ENCODE measurements around the gene GAK. TPM values are rescaled to one million over a fixed set of nuclear protein-coding genes. Genes with fewer than 3 reads are reported as not detected.

The GAK gene
- total RNA-seq, 2 donors from 2014 or later = 168 to 234 TPM

DNA sequence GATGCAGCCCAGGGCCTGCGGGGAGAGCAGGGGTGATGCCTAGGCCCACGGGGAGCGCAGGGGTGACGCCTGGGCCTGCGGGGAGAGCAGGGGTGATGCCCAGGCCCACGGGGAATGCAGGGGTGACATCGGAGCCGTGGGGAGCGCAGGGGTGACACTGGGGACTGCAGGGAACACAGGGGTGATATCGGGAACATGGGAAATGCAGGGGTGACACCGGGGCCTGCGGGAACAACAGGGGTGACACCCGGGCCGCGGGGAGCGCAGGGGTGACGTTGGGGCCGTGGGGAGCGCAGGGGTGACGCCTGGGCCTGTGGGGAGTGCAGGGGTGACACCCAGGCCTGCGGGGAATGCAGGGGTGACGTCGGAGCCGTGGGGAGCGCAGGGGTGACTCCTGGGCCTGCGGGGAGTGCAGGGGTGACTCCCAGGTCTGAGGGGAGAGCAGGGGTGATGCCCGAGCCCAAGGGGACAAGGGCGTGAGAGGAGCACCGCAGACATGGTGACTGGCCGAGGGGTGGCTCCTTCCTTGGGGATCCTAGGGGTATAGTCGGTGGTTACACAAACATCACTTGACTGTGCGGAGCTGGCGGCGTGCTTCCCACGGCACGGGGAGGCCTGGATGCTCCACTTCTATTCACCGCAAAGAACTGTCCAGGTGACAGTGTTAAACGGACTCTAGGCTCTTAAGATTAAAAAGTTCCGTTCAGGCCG is 38.0 kb downstream of the GAK start:
- H3K27me3 Mint-ChIP-seq = no peaks in the 10 kb centered on the region
- ATAC-seq = no peak
- DNase-seq (ENCODE audit: low spot score) = no peak
- H3K36me3 Mint-ChIP-seq = no peaks in the 10 kb centered on the region
- no peaks in the 10 kb centered on the region for H3K9me3 Mint-ChIP-seq
- H3K27ac Mint-ChIP-seq = no peak overlapping the region
- no peak overlapping the region for H3K4me3 Mint-ChIP-seq
- H3K4me1 Mint-ChIP-seq (ENCODE audit: low read depth in 2 of 2) = peaks cover 3 to 10% of the 10 kb centered on the region in 2 donors

DNA sequence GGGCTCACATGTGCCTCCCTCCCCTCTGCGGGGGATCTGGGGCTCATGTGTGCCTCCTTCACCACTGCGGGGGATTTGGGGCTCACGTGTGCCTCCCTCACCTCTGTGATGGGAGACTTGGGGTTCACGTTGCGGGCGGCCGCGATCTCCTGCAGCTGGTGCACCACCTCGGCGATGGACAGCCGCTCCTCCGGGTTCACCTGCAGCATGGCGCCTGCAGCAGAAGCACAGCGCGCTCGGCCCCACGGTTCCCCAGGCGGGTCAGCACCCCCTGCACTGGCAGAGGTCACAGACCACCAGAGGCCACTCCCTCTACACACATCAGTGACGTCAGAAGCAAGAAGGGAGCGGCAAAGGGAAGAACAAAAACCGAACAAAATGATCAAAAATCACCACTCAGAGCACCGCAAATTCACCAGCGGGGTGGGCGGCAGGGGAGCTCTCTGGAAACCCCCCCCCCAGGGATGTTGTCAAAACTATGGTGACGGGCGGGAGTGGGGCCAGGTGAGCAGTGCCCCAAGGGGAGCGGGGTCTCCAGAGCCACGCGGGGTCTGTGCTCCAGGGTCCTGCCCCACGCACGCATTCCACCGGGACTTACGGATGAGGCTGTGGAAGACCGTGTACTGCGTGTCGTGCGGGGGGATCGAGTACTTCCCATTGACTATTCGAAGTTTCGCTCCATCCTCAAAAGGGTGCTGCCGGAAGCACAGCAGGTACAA is 38.7 kb downstream of the GAK start:
- Mint-ChIP-seq H3K9me3 (no peaks in the 10 kb centered on the region), H3K27ac (no peak overlapping the region), H3K4me1 (ENCODE audit: low read depth in 2 of 2) (peaks cover 0 to 7% of the 10 kb centered on the region in 2 donors), H3K27me3 (no peaks in the 10 kb centered on the region), H3K4me3 (no peak overlapping the region), H3K36me3 (no peaks in the 10 kb centered on the region)
- DNase-seq (ENCODE audit: low spot score) (no peak), ATAC-seq (no peak)

DNA sequence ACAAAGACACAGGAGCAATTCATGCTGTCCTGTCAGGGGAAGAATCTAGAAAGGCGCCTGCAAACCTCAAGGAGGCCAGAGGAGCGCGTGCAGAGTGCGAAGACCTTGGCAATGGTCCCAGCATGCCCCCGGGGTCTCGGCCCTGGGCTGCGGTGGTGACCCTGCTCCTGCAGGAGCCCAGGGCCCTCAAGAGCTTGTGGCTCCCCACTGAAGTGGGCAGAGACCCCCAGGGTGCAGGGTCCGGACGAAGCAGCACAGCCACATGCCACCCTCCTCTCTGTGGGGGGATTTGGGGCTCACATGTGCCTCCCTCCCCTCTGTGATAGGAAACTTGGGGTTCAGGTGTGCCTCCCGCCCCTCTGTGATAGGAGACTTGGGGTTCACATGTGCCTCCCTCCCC is 39.3 kb downstream of the GAK start:
- ATAC-seq = no peak
- H3K4me1 Mint-ChIP-seq (ENCODE audit: low read depth in 2 of 2) = peaks cover 1 to 8% of the 10 kb centered on the region in 2 donors
- no peak for DNase-seq (ENCODE audit: low spot score)
- no peak overlapping the region for H3K27ac Mint-ChIP-seq
- peaks cover 1% of the 10 kb centered on the region for H3K9me3 Mint-ChIP-seq
- H3K27me3 Mint-ChIP-seq = no peaks in the 10 kb centered on the region
- no peak overlapping the region for H3K4me3 Mint-ChIP-seq
- peaks cover 3% of the 10 kb centered on the region for H3K36me3 Mint-ChIP-seq

DNA sequence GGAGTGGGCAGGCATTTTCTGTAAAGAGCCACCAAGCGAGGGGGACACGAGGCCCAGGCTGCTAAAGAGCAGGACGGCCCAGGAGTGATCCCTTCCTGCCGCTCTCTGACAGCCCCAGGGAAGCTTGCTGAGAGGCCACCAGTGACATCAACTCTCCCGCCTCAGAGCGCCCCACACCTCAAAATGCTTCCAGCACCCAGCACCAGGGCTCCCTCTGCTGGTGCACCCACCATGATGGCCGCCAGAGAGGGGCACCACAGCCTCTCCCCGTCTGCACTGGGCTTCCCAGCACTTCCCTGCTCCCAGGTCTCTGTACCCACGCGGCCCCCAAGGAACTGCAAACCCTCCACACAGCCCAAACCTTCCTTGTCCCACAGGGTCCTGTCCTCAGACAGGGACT is 40.4 kb downstream of the GAK start:
- H3K27ac Mint-ChIP-seq = no peak overlapping the region
- ATAC-seq (no peak), DNase-seq (ENCODE audit: low spot score) (no peak)
- peaks cover 6% of the 10 kb centered on the region for H3K9me3 Mint-ChIP-seq
- H3K4me1 Mint-ChIP-seq (ENCODE audit: low read depth in 2 of 2) = peaks cover 6 to 12% of the 10 kb centered on the region in 2 donors
- peaks cover 7% of the 10 kb centered on the region for H3K36me3 Mint-ChIP-seq
- no peak overlapping the region for H3K4me3 Mint-ChIP-seq
- no peaks in the 10 kb centered on the region for H3K27me3 Mint-ChIP-seq

DNA sequence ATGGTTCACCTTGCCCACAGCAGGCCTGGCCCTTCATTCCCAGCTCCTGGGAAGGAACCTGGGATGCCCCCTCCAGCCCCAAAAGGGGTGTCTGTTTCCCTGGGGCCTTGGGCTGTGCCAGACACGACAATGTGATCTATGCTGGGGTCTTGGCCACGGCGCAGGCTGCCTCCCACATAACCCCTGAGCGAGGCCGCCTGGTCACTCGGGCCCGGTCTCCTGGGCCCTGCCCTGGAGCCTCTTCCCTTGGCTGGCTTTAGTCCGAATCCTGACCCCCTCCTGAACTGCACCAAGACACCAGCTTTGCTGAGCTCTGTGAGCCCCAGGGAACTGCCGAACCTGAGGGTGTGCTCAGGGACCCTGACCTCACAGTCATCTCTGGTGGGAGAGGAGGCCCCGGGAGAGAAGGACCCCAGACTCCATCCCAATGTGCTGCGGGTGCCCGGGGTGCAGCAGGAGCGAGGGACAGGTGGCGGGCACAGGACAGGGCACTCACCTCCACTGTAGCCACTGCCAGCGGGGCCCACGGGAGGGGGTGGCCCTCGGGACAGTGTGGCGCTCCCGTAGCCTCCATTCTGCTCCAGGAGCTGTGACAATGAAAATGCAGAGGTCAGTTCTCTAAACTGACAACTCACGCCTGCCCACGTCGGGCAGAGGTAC is 42.0 kb downstream of the GAK start:
- Mint-ChIP-seq H3K9me3 (peaks cover 6% of the 10 kb centered on the region), H3K27ac (no peak overlapping the region), H3K4me1 (ENCODE audit: low read depth in 2 of 2) (peaks cover 6 to 12% of the 10 kb centered on the region in 2 donors), H3K36me3 (peaks cover 7% of the 10 kb centered on the region), H3K4me3 (no peak overlapping the region), H3K27me3 (no peaks in the 10 kb centered on the region)
- no peak for ATAC-seq
- no peak for DNase-seq (ENCODE audit: low spot score)

DNA sequence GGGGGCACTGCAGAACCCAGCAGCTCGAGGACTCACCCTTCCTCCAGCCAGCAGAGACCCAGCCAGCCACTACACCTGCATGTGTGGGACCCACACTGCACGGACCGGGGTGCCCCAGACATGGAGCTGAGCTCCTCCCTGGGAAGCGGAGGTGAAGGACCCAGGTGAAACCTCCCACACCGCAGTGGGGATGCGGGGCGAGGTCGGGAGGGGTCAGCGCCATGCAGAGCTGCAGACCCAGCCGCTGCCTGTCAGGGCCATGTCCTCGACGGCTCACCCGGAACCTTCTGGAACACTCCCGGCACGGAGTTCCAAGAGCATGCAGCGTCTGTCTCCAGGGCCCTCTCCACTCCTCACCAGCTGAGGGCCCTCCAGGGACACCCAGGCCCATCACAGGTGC is 42.6 kb downstream of the GAK start:
- Mint-ChIP-seq H3K9me3 (peaks cover 6% of the 10 kb centered on the region), H3K4me3 (no peak overlapping the region), H3K36me3 (peaks cover 7% of the 10 kb centered on the region), H3K4me1 (ENCODE audit: low read depth in 2 of 2) (peaks cover 6 to 12% of the 10 kb centered on the region in 2 donors), H3K27ac (no peak overlapping the region), H3K27me3 (no peaks in the 10 kb centered on the region)
- no peak for DNase-seq (ENCODE audit: low spot score)
- ATAC-seq = no peak

DNA sequence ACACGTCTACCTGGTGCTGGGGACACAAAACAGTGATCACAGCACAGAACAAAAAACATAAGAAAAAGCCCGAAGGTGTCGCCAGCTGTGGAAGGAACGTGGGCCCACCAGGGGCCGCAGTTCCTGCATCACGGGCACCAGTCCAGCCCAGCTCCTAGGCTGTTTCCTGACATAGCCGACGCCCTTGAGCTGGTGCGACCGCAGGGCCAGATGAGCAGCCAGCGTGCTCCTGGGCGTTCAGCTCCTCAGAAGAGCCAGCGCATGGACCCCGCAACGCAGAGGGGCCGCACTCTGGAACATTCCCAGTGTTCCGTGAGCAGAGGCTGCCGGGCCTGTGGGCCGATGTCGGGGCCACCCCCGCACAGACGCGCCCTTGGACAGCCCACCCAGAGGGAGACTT is 44.1 kb downstream of the GAK start:
- no peak overlapping the region for H3K4me3 Mint-ChIP-seq
- ATAC-seq (no peak), DNase-seq (ENCODE audit: low spot score) (no peak)
- no peak overlapping the region for H3K27ac Mint-ChIP-seq
- no peaks in the 10 kb centered on the region for H3K27me3 Mint-ChIP-seq
- peaks cover 7% of the 10 kb centered on the region for H3K36me3 Mint-ChIP-seq
- peaks cover 6% of the 10 kb centered on the region for H3K9me3 Mint-ChIP-seq
- H3K4me1 Mint-ChIP-seq (ENCODE audit: low read depth in 2 of 2) = peaks cover 6 to 10% of the 10 kb centered on the region in 2 donors

DNA sequence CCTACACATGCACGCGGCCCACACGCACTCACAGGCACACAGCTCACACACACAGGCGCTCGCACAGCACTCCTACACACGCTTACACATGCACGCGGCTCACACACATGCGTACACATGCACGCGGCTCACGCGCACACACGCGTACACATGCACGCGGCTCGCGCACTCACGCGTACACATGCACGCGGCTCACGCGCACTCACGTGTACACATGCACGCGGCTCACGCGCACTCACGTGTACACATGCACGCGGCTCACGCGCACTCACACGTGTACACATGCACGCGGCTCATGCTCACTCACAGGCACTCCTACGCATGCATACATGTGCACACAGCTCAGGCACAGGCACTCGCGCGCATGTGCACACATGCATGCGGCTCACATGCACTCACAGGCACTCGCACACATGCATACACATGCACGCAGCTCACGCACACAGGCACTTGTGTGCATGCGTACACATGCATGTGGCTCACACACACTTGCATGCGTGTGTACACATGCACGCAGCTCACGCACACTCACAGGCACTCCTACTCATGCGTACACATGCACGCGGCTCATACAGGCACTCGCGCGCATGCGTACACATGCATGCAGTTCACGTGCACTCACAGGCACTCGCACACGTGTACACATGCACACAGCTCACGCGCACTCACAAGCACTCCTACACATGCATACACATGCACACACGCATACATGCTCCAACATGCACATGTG is 44.9 kb downstream of the GAK start:
- Mint-ChIP-seq H3K27ac (no peak overlapping the region), H3K4me3 (no peak overlapping the region), H3K36me3 (peaks cover 7% of the 10 kb centered on the region), H3K27me3 (no peaks in the 10 kb centered on the region), H3K4me1 (ENCODE audit: low read depth in 2 of 2) (peaks cover 6 to 10% of the 10 kb centered on the region in 2 donors), H3K9me3 (peaks cover 6% of the 10 kb centered on the region)
- no peak for DNase-seq (ENCODE audit: low spot score)
- no peak for ATAC-seq

DNA sequence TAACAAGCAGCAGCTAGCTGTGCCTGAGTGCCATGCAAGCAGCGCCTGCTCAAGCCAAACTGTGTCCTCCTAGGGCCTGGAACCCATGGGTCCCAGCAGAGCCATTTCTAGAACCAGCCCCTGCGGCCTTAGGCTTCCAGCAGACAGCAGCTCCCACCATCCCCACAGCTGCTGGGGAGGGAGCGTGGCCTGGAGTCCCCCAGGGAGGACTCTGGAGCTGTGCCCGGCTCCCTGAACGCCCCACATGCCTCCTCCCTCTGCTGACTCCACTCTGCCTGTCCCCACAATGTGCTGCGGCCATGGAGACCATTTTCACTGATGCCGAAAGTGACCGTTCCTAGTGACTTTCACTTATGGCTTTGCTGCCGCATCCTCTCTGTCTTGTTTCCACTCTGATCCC is 45.9 kb downstream of the GAK start:
- Mint-ChIP-seq H3K9me3 (peaks cover 6% of the 10 kb centered on the region), H3K36me3 (peaks cover 7% of the 10 kb centered on the region)
- DNase-seq (ENCODE audit: low spot score) = no peak

DNA sequence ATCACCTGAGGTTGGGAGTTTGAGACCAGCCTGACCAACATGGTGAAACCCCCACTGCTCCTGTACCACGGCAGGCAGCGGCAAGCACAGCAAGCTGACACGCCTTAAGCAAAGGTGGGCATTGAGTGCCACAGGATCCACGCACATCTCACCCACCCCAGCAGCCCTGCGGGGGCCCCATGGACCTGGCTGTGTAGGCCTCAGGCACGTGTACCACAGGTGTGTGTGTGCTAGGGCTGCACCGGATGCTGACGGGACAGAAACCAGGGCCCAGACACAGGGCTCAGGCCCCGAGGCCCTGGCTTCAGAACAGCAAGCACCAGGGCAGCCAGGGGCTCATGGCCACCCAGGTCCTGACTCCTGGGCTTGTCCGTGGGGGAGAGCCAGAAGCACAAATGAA is 46.8 kb downstream of the GAK start:
- H3K4me1 Mint-ChIP-seq (ENCODE audit: low read depth in 2 of 2) = peaks cover 8 to 10% of the 10 kb centered on the region in 2 donors
- H3K27me3 Mint-ChIP-seq = no peaks in the 10 kb centered on the region
- ATAC-seq (no peak), DNase-seq (ENCODE audit: low spot score) (no peak)
- peaks cover 7% of the 10 kb centered on the region for H3K36me3 Mint-ChIP-seq
- H3K4me3 Mint-ChIP-seq = no peak overlapping the region
- no peak overlapping the region for H3K27ac Mint-ChIP-seq
- H3K9me3 Mint-ChIP-seq = peaks cover 6% of the 10 kb centered on the region

More for the DNA sequence above, 45.9 kb downstream of the GAK start:
- no peak overlapping the region for H3K27ac Mint-ChIP-seq
- H3K27me3 Mint-ChIP-seq = no peaks in the 10 kb centered on the region
- no peak for ATAC-seq
- H3K4me1 Mint-ChIP-seq (ENCODE audit: low read depth in 2 of 2) = peaks cover 6 to 10% of the 10 kb centered on the region in 2 donors
- H3K4me3 Mint-ChIP-seq = no peak overlapping the region

DNA sequence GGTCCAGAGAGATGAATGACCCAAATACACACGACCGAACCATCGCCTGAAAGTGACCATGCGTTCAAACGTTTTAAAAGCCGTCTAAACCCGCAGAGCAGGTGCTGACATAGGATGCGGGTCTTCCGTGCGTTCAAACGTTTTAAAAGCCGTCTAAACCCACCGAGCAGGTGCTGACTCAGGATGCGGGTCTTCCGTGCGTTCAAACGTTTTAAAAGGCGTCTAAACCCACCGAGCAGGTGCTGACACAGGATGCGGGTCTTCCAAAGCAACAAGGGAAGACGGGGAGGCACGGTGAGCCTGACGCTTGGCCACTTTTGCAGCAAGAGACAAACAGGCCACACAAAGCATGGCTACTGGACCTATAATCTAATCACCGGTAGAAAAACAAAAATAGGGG is 47.2 kb downstream of the GAK start:
- H3K9me3 Mint-ChIP-seq = peaks cover 6% of the 10 kb centered on the region
- peaks cover 7% of the 10 kb centered on the region for H3K36me3 Mint-ChIP-seq
- H3K27me3 Mint-ChIP-seq = no peaks in the 10 kb centered on the region
- H3K4me1 Mint-ChIP-seq (ENCODE audit: low read depth in 2 of 2) = peaks cover 12 to 15% of the 10 kb centered on the region in 2 donors
- ATAC-seq = no peak
- no peak overlapping the region for H3K4me3 Mint-ChIP-seq
- no peak overlapping the region for H3K27ac Mint-ChIP-seq
- no peak for DNase-seq (ENCODE audit: low spot score)

DNA sequence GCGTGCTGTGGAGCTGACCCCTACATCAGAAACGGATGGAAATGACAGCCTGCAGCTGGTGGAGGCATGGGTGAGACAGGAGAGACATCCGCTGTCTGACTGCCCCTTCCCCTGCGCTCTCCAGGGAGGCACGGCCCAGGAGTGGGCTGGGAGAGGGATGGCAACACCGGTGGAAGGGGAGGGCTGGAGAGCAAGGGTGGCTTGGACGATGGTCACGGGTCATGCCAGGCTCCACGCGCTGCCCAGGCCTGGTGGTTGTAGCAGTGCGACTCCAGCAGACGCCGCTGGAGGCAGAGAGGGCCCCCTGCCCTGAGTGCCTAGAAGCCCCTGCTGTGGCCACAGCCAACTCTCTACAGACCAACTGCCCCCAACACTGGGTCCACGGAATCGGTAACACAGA is 47.9 kb downstream of the GAK start:
- Mint-ChIP-seq H3K4me3 (no peak overlapping the region), H3K27ac (no peak overlapping the region), H3K36me3 (peaks cover 13% of the 10 kb centered on the region), H3K4me1 (ENCODE audit: low read depth in 2 of 2) (peaks cover 19 to 21% of the 10 kb centered on the region in 2 donors), H3K9me3 (peaks cover 6% of the 10 kb centered on the region), H3K27me3 (no peaks in the 10 kb centered on the region)
- ATAC-seq (no peak), DNase-seq (ENCODE audit: low spot score) (no peak)

DNA sequence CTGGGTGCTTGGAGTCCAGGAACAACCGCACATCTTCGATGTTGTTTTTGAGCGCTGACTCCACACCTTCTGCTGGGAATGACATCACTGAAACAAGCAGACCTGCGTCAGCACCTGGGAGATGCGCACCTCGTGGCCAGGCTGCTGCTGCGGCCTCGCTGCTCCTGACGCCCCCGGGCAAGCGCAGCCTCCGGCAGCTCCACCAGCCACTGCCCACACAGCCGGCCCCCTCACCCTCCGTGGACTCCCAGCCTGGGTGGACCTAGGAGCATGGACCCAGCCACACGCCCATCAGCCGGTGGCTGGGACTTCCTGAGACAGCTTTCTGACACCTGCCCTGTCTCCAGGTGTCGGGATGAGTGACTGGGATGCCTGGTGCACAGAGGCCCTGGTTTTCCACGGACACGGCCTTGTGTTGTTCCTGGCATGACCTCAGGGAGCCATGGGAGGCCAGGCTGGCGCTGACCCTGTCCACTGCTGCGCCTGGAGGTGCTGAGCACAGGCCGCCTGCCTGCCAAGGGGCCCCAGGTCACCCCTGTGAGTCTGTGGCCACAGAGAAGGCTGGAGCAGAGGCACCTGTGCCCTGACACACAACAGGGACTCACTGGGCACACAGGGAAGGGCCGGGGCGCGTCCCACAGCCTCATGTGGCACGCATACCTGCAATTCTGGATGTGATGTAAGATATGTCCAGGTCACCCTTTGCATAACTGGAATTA is 48.6 kb downstream of the GAK start:
- DNase-seq (ENCODE audit: low spot score) (no peak), ATAC-seq (no peak)
- H3K27ac Mint-ChIP-seq = no peak overlapping the region
- H3K27me3 Mint-ChIP-seq = no peaks in the 10 kb centered on the region
- H3K4me3 Mint-ChIP-seq = no peak overlapping the region
- peaks cover 6% of the 10 kb centered on the region for H3K9me3 Mint-ChIP-seq
- H3K4me1 Mint-ChIP-seq (ENCODE audit: low read depth in 2 of 2) = peaks cover 26% of the 10 kb centered on the region in 2 donors
- H3K36me3 Mint-ChIP-seq = peaks cover 14% of the 10 kb centered on the region

All from natural killer cell treated with Interleukin-12 subunit alpha and Interleukin-12 subunit beta and Interleukin-15 and Interleukin-18, amount 100 ng/mL, for 72 hours (primary cell).